Occipital lobe (tissue), 2 donors: ENCODE results near the gene CSNK1G2. TPM values are rescaled to one million over a fixed set of nuclear protein-coding genes. Genes with fewer than 3 reads are reported as not detected.

ENCODE experiments used
- DNase-seq: peaks from one replicate; lab custom pipeline; 2025; lab: John Stamatoyannopoulos, UW
- total RNA-seq: library from RNA; depleted of rRNA; stranded (reverse); fragments of >200 nt; gene quantifications from one replicate; pipeline ENCODE4 v1.2.3, GENCODE V29; 2014

Gene CSNK1G2
- total RNA-seq, 1 donor from 2014 or later = 38.2 TPM

DNA sequence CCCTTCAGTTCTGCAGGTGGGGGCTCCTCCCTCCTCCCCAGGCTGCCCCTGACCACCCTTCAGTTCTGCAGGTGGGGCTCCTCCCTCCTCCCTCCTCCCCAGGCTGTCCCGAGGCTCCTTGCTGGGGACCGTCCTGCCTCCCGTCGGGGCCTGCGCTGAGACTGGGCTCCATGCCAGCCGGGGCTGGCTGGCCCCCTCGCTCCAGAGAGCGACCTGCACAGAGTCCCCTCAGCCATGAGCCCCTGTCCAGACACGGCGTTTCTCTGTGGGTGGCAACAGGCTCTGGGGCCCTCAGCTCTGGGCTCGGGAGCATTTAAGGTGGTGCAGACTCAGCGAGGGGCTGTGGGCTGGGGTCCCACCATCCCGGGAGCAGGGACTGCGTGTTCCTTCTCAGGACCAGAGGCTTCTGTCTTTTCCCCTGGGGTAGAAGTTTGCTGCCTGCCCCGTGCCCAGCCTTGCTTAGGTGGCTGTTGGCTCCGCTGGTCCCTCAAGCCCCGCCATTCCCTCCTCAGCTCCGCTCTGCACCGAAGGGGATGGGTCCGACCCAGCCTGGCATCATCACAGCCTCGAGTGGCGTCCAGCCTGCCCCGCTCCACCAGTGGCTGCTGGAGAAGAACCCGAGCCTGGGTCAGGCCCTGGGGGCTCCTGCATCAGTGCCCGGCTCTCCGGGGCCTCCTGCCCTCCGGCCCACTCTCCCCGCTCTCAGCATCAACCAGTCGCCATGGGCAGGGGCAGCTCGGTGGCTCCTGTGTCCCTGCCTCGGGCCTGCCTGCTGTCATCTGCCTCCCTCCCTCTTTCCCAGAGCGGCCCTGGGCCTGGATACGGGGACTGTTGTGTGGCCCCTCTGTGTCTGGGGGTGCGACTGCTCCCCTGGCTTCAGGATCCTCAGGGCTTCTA lies 27.6 kb downstream of the CSNK1G2 start:
- DNase-seq = no peak

DNA sequence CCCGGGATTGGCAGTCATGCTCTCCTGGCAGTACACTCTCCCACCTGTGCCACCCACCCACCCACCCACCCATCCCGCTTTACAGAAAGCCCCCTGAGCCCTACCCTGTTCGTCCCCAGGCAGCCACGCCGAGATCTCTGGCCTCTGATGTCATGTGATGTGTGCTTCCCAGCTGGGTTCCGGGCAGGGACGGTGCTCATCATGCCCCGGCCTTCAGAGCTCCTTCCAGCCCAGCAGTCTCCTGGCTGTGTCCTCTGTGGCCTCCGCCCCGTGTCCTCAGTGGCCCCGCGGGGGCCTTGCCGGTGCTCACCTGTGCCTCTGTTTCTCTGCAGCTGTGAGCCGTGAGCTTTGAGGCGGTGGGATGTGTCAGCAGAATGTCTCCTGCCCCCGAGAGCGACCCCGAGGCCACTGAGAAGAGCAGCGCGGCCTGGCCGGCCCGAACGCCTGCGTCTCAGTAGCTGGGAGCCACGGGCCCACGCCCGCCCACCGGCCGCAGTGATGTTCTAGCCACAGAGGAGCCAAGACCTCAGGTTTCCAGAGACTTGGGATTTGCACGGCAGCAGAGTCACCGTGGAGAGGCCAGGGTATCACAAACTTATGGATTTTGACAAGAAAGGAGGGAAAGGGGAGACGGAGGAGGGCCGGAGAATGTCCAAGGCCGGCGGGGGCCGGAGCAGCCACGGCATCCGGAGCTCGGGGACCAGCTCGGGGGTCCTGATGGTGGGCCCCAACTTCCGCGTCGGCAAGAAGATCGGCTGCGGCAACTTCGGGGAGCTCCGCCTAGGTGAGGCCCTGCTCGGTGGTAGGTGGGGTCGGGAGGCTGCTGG lies 28.4 kb downstream of the CSNK1G2 start:
- no peak for DNase-seq

DNA sequence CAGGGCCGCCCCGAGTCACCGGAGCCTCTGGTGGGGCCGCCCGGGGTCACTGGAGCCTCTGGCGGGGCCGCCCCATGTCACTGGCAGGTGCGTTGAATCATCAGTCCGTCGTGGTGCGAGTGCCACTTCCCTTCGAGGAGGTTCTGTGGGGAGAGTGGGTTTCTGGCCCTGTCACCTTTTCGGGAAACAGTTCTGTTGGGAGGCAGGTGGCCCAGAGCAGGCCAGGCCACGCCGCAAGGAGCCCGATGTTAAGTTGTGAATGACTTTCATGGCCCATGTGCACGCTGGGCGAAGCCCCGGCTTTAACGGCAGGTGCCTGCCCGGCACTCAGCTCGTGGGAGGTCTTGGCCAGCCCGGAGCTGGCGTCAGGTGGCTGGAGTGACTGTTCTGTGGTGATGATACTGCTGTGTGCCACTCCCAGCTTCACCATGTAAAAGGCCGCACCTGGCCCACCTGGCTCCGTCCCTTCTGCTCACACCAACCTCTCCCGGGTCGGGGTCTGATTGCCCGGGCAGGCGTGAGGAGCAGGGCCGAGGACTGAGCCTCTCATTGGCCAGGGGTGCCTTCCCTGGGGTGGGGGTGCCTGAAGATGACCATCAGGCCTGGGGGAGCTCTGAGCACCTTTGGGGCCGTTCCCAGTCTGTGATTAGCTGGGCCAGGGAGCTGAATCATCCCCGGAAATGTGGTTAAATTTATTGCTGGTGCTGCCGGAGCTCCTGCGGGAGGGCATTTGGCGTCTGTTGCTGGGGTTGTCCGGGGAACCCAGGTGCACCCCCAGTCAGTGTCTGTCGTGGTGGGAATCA lies 29.2 kb downstream of the CSNK1G2 start:
- DNase-seq = no peak

DNA sequence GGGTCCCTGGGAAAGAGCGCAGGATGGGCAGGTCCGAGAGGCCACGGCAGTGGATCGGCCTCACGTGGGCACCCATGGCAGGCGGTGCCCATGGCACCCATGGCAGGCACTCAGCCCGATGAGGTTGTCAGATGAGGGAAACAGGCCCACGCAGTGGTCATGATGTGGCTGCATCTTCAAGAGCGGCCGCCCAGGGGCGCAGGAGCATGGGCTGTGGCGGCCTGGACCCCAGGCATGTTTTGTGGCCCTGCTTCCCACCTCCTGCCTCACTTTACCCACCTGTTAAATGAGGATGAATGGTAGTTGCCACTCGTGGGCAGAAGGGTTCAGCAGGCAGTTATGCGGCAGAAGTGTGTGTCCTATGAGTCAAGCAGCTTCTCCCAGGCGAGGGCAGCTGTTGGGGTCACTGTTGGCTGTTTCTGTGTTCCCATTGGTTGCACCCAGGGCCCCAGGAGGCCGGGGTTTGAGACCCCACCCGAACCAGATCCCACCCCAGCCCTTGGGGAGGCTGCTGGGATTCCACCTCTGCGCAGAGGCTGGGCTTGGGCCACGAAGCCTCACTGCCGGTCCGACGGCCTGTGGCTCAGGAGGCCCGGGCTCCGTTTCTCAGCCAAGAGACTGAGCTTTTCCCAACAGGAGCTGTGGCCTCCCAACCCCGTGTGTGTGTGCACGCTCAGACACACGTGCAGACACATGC lies 30.0 kb downstream of the CSNK1G2 start:
- DNase-seq = no peak

DNA sequence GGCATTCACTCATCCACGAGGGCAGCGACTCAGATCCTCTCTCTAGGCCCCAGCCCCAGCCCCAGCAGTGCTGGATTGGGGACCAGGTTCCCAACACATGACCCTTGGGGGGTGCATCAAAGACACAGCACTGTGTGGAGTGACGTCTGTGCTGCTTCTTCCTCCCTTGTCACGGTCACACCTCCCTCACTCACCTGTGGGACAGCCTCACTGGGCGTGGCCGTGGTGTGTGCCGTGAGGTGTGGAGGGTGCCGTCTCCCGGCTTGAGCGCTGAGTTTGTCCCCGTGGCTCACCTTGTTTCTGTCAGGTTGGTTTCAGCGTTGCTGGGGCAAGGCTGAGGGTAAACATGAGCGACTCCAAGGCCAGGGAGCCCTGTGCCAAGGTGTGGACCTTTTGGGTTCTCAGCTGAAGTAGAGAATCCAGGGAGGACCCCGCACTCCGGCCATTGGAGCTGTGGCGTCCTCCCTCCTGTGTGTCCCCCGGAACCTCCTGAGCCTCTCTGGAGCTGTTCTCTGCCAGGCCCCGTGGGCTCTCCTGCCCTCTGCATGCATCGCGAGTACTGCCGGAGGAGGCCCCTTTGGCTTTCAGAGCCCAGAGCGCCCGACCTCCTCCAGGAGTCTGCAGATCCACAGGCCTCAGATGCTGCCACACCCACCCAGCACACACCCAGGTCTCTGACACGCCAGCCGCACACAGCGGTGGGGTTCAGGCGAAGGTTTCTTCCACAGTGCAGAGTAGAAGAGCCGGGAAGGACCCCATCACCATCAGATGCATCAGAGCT lies 33.6 kb downstream of the CSNK1G2 start:
- no peak for DNase-seq

DNA sequence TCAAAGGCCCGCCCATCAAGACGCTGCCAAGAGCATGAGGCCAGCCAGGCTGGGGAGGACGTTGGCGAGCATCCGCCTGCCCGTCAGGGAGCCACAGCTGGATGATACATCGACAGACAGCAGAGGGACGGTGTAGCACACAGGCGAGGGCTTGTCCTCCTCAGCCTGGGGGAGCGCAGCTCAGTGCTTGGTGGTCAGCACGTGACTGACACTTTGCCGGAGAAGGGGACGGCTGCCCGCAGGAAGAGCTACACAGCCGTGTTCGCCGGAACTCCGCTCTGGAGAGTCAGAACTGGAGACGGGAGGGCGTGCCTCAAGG lies 34.1 kb downstream of the CSNK1G2 start:
- DNase-seq = no peak

DNA sequence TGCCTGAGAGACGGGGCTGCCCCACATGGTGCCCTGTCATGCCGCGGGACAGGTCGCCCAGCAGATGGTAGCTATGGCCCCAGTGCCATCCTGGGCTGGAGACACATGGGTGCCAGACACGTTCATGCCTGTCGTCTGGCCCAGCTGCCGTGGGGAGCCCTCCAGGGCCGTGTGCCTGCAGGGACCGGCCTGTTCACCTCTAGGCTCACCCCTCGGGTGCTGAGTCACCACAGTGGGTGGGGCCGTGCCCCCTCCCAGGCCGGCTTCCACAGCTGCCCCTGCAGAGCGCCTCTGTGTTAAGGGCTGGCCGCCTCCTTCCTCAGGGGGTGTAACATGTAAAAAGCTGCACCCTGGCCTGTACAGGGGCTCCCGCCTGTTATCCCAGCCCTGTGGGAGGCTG lies 36.1 kb downstream of the CSNK1G2 start:
- no peak for DNase-seq

DNA sequence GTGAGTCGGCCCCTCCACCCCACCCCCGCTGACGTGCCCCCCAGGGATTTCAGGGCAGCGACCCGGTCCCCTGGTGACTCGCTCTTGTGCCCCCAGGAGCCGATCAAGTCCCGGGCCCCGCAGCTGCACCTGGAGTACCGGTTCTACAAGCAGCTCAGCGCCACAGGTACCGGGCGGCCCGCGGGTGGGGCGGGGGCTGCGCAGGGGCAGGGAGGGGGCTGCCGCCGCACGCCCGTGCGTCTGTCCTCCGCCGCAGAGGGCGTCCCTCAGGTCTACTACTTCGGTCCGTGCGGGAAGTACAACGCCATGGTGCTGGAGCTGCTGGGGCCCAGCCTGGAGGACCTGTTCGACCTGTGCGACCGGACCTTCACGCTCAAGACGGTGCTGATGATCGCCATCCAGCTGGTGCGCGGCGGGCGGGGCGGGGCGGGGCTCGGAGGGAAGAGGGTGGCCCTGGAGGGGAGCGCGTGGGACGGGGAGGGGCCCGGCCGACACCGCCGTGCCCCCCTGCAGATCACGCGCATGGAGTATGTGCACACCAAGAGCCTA lies 37.4 kb downstream of the CSNK1G2 start:
- DNase-seq = no peak

DNA sequence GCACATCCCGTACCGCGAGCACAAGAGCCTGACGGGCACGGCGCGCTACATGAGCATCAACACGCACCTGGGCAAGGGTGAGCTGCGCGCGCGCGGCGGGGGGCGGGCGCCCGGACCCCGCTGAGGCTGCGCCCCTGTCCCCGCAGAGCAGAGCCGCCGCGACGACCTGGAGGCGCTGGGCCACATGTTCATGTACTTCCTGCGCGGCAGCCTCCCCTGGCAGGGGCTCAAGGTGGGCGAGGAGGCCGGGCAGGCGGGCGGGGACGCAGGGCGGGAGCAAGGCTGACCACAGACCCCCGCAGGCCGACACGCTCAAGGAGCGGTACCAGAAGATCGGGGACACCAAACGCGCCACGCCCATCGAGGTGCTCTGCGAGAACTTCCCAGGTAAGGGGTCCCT lies 38.0 kb downstream of the CSNK1G2 start:
- DNase-seq = no peak

DNA sequence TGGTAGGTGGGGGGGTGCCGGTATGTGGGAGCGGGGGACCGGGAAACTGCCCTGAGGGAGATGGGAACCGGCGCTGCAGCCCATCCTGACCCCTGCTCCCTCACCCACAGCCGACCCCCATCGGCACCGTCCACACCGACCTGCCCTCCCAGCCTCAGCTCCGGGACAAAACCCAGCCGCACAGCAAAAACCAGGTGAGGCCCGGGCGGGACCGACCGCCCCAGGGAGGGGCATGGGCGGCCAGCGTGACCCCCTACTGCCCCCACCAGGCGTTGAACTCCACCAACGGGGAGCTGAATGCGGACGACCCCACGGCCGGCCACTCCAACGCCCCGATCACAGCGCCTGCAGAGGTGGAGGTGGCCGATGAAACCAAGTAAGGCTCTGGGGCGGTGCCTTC lies 38.7 kb downstream of the CSNK1G2 start:
- no peak for DNase-seq

DNA sequence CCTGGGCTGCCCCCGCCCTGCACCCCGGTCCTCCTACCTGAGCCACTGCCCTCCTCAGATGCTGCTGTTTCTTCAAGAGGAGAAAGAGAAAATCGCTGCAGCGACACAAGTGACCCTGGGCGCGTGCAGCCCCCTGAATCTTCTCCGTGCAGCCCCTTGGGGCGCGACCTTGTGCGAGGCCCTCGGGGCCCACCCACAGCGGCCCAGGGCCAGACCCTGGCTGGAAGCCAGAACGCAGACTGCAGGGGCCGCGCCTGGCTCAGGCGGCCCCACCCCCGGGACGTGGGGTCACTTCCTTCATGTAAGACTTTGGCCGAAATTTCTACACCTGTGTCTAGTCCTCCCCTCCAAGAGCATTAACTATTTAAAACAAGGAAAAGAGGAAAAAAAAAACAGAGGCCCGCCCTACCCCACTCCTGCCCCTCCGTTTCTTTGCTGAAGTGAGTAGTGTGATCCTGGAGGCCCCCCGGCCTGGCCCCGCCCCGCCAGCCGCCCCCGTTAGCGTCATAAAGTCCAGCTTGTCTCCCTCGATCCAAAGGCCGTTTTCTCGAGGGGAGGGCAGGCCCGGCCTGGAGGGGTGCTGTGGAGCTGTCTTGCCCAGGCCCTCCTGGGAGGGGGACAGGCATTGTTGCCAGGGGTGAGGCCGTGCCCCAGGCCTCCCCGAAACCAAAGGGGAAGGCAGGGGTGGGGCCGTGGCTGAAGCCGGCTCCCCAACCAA lies 39.3 kb downstream of the CSNK1G2 start:
- no peak for DNase-seq

DNA sequence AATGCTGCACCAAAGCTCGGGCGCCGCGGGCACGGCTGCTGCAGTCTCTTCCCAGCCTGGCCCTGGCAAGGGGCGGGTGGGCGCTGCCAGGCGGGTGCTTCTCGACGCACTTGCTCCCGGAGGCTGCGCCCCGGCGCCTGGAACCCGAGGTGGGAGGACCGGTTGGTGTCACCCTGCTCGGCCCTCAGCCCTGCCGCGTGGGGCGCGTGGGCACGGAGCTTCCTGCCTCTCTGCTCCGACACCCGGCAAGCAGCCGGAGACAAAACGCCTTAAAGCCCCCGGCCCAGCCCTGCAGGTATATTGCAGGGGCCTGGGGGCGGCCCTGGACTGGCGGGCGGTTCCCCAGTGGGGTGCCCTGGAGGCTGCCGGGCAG lies 39.8 kb downstream of the CSNK1G2 start:
- no peak for DNase-seq

DNA sequence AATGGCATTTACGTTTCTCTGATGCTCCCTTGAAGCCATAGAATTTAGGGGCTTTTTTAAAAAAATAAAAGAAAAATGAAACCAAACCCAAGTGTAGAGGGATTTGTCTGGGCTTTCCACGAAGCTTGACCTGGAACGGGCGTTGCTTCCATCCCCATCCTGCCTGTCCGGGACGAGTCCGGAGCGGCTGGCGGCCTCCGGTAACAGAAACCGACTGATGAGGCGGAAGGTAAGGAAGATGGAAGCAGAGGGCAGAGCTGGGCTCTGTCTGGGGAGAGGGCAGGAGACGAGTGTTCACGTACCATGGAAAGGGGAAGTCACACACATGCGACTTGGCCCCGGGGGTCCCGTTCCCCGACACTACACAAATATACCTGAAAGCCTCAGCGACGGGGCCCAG lies 40.3 kb downstream of the CSNK1G2 start:
- DNase-seq = no peak

DNA sequence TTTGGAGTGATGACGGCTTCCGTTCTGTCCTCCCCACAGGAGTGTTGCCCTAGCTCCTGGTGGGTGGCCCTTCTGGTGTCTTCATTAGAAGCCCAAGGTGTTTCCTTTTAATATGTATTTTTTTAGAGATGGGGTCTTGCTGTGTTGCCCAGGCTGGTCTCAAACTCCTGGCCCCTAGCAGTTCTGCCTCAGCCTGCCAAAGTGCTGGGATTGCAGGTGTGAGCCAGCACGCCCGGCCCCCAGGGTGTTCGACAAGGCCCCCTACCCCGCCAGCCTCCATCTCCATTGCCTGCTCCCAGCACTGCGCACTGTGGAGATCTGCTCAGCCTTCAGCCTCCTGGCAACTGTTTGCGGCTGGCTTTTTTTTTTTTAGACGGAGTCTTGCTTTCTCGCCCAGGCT lies 43.4 kb downstream of the CSNK1G2 start:
- no peak for DNase-seq

DNA sequence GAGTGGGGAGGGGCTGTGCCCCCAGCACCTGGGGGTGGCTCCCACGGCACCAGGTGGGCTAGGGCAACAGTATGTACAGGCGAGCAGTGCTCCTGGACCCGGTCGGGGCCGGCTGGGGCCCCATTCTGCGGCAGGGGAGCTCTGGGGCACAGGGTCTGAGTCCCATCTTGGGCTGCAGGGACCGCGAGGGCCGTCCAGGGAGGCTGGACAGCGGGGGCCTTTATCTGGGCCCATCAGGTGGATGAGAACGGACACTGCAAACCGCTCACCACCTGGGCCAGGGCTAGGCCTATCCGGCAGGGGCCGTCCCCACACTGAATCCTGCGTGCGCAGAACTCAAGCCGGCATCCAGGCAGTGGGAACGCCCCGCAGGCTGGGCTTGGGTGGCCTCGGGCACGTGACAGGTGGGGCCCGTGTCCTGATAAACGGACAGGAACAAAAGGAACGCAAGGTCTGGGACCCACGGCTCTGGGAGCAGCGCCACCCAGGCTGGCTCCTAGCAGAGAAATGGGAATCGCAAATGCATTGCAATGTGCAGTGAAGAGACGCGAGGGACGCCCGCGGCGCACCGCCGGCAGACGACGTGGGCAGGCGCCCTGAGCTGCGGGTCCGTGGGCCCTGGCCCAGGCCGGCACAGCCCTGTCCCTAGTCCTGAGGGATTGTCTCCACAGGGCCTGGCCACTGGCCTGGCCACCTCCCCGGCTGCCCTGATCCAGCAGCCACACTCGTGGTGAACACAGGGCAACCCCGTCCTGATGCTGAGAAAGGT lies 44.8 kb downstream of the CSNK1G2 start:
- no peak for DNase-seq

DNA sequence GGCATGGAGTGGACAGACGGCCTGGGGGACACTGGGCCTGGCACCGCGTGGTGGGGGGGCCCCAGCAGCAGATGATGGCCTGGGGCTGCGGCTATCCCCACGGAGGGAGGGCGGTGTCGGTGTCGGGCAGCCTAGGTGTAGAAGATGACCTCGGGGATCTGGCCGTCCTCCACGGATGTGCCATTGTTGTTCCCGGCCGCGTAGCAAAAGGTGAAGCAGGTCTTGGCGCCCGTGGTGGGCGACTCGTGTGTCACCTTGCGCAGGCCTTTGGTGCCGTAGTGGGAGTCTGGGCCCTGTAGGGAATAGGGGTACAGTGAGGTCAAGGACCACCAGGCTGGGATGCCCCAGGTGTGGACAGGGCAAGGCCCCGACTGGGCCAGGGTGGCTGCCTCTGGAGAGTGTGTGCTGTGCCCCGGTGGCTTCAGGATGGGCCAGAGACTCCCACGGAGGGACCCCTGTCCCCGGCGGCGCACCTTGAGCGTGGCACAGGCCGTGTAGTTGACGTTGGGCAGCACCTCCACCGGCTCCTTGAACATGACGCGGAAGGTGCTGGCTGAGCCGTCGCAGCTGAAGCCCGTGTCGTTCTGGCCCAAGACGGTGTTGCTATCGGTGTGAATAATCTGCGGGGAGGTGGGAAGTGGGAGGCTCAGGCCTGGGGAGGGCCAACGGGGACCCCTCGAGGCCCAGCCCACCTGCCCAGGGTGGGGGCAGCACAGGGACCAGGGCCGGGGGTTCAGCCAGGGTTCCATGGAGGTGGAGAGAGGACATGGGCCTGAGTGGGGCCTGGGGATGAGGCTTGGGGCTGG lies 45.6 kb downstream of the CSNK1G2 start:
- no peak for DNase-seq

DNA sequence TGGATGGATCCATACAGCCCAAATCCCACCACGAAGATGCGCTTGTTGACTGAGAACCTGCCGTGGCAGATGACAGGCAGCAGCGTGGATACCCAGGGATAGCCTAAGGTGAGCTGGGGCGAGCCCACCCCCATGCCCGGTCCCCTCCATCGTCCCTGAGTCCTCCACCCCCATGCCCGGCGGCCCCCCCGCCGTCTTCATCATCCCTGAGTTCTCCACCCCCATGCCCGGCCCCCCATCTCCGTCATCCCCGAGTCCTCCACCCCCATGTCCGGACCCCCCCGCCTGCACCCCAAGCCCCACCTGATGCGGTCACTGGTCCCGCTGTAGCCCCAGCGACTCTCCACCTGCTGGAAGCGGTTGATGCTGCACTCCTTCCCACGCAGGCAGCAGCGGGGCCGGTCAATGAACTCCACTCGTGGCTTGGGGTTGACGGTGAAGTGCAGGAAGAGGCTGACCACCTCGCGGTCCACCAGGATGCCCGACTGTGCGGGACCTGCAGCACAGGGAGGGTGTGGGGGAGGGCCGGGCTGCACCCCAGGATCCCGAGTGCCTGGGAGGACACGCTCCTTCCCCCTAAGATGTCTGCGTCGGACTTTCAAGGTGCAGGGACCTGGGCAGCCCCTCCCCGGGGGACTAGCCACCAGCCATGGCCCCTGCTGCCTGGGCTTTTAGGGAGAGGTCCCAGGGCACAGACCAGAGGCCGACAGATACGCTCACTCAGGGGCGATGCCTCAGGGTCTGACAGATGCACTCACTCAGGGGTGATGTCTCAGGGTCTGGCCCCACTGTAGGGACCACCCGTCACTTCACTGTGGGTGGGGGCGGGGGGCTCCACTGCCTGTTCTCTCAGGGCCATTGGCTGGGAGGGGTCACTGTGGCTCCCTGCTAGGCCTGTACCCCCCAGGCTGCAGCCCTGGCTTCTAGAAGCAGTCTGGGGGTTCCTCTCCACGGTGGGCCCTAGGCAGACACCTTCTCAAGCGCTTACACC lies 46.5 kb downstream of the CSNK1G2 start:
- DNase-seq = no peak
